Skin epidermis (tissue), 12 donors: Measurements from ENCODE around the gene MOSPD3.
"Not testable (repeated sequence)": the region's sequence is repeated elsewhere in the genome, so short reads cannot be mapped to it uniquely, and the experiment has no call there.

Experiments
- H3K27ac ChIP-seq, 21 experiments: fragments of 200-600 bp; sonication (generic) in 11 of 21; one replicate each; pipeline ENCODE4 v1.5.0; 2020; ENCODE audit warnings: mild to moderate bottlenecking in 3 of 21, inconsistent platforms in 2 of 21, moderate library complexity in 2 of 21
- H3K4me3 ChIP-seq, 7 experiments: fragments of 200-600 bp; sonication (generic) in 2 of 7; one replicate each; pipeline ENCODE4 v1.5.0; 2020; ENCODE audit warnings: inconsistent platforms in 2 of 7, mild to moderate bottlenecking in 2 of 7, moderate library complexity in 1 of 7

Gene MOSPD3

GRCh38 chr7:100611983-100612729 lies at the start of gene MOSPD3:
Gene MOSPD3, plus strand, starts transcription at chr7:100612540. Its CDS starts 252 bp downstream, at chr7:100612792.
- Histone ChIP-seq H3K27ac (peak within 1 kb of the TSS; percentile 50 to 97 (median 90)), H3K4me3 (peak within 1 kb of the TSS; percentile 57 to 80 (median 69))

GRCh38 chr7:100563100-100563564 lies 49.2 kb upstream of the MOSPD3 start:
- Histone ChIP-seq H3K4me3 (no peak overlapping the region), H3K27ac (no peak overlapping the region)

- Histone ChIP-seq H3K4me3 (no peak overlapping the region), H3K27ac (peak overlapping the region in 1 of 21 experiments; percentile 7)
Observed at GRCh38 chr7:100563809-100564400, 48.4 kb upstream of the MOSPD3 start.

- H3K27ac ChIP-seq: peak overlapping the region in 1 of 21 experiments; percentile 7
- H3K4me3 ChIP-seq: not testable (repeated sequence)
Observed at GRCh38 chr7:100564405-100564804, 47.9 kb upstream of the MOSPD3 start.

- no peak overlapping the region for H3K4me3 ChIP-seq
- no peak overlapping the region for H3K27ac ChIP-seq
Observed at GRCh38 chr7:100565133-100565571, 47.2 kb upstream of the MOSPD3 start.

- H3K4me3 ChIP-seq: no peak overlapping the region
- no peak overlapping the region for H3K27ac ChIP-seq
Observed at GRCh38 chr7:100566018-100566531, 46.3 kb upstream of the MOSPD3 start.

- H3K27ac ChIP-seq: peak overlapping the region in 2 of 21 experiments; percentile 5 to 35
Observed at GRCh38 chr7:100567031-100567730, 45.2 kb upstream of the MOSPD3 start.

GRCh38 chr7:100567751-100568175 lies 44.6 kb upstream of the MOSPD3 start:
- no peak overlapping the region for H3K4me3 ChIP-seq
- peak overlapping the region in 2 of 21 experiments; percentile 5 to 35 for H3K27ac ChIP-seq

More at GRCh38 chr7:100567031-100567730, 45.2 kb upstream of the MOSPD3 start:
- no peak overlapping the region for H3K4me3 ChIP-seq

- Histone ChIP-seq H3K27ac (no peak overlapping the region), H3K4me3 (no peak overlapping the region)
Observed at GRCh38 chr7:100568176-100568895, 44.0 kb upstream of the MOSPD3 start.

- Histone ChIP-seq H3K27ac (peak overlapping the region in 12 of 21 experiments; percentile 9 to 63 (median 48)), H3K4me3 (peak overlapping the region in 6 of 7 experiments; percentile 0 to 29 (median 20))
Observed at GRCh38 chr7:100568896-100569844, 43.2 kb upstream of the MOSPD3 start.

- Histone ChIP-seq H3K4me3 (no peak overlapping the region), H3K27ac (no peak overlapping the region)
Observed at GRCh38 chr7:100570954-100571828, 41.1 kb upstream of the MOSPD3 start.

GRCh38 chr7:100571829-100572116 lies 40.6 kb upstream of the MOSPD3 start:
- Histone ChIP-seq H3K27ac (no peak overlapping the region), H3K4me3 (no peak overlapping the region)

GRCh38 chr7:100572281-100572948 lies 39.9 kb upstream of the MOSPD3 start:
- Histone ChIP-seq H3K27ac (no peak overlapping the region), H3K4me3 (no peak overlapping the region)

GRCh38 chr7:100572949-100573675 lies 39.2 kb upstream of the MOSPD3 start:
- Histone ChIP-seq H3K4me3 (no peak overlapping the region), H3K27ac (no peak overlapping the region)

- Histone ChIP-seq H3K27ac (no peak within 1 kb of the TSS), H3K4me3 (no peak within 1 kb of the TSS)
Observed at GRCh38 chr7:100573691-100574361, 38.5 kb upstream of the MOSPD3 start, which contains the start of gene SAP25. Gene SAP25, minus strand, starts transcription at chr7:100573900. Its CDS starts 158 bp downstream, at chr7:100573742.
